Mesothelial cell of epicardium (in vitro differentiated cells): Measurements from ENCODE around the gene KLHL17. TPM values are rescaled to one million over a fixed set of nuclear protein-coding genes. Genes with fewer than 3 reads are reported as not detected.

Source experiments
- DNase-seq, 2 experiments: peaks; one replicate each; pipeline ENCODE4 v3.0.0; 2021; ENCODE audit warnings: low spot score in 2 of 2; ENCODE audit not compliant: unreplicated experiment in 2 of 2
- H3K27ac Mint-ChIP-seq: 2 replicates; pipeline ENCODE4 v1.8.0; 2021; ENCODE audit warnings: mixed read lengths
- H3K27me3 Mint-ChIP-seq: 2 replicates; pipeline ENCODE4 v1.8.0; 2021; ENCODE audit warnings: low read depth, mixed read lengths
- H3K36me3 Mint-ChIP-seq: 2 replicates; pipeline ENCODE4 v1.8.0; 2021; ENCODE audit warnings: mixed read lengths
- H3K4me1 Mint-ChIP-seq: 2 replicates; pipeline ENCODE4 v1.8.0; 2021; ENCODE audit warnings: mixed read lengths
- H3K4me3 Mint-ChIP-seq: 2 replicates; pipeline ENCODE4 v1.8.0; 2021; ENCODE audit warnings: mild to moderate bottlenecking, moderate library complexity, mixed read lengths
- H3K9me3 Mint-ChIP-seq: 2 replicates; pipeline ENCODE4 v1.8.0; 2021; ENCODE audit warnings: mixed read lengths
- total RNA-seq: library from RNA; stranded (reverse); gene quantifications from 3 replicates; pipeline ENCODE4 v1.2.1, GENCODE V29; 2021
- TF ChIP-seq, protein P1 (sequence below): fragments of 200-600 bp; sonication (generic); IDR thresholded peaks from one replicate; pipeline ENCODE4 v1.5.0; 2021; ENCODE audit warnings: antibody characterized with exemption; ENCODE audit not compliant: unreplicated experiment

KLHL17 gene
- total RNA-seq, 1 donor from 2014 or later: 47.0 TPM

DNA sequence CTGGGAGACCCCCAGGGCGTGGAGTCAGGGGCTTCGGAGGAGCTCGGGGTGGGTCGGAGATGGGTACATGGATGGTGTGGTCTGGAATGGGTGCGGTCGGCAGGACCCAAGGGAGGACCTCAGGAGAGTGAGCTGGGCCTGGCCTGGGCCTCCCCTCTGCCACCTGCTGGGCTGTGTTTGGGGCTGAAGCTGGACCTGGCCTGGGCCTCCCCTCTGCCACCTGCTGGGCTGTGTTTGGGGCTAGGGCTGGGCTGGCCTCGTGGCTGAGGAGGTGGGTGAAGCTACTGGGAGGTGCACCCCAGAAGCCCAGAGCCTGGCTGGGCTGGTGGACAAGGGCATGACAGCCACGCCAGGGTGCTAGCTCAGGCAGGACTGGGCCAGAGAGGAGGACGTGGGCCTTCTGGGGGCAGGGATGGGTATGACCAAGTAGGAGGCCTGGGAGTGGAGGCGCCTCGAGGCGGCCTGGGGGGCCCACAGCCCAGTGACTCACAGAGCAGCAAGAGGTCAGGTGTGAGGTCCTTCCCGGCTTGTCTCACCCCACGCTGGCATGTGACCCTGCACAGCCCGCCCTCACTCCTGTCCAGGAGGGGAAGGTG is 22.2 kb upstream of the KLHL17 start:
- no peak overlapping the region for H3K4me3 Mint-ChIP-seq
- H3K27ac Mint-ChIP-seq: peak overlapping the region; percentile 39

DNA sequence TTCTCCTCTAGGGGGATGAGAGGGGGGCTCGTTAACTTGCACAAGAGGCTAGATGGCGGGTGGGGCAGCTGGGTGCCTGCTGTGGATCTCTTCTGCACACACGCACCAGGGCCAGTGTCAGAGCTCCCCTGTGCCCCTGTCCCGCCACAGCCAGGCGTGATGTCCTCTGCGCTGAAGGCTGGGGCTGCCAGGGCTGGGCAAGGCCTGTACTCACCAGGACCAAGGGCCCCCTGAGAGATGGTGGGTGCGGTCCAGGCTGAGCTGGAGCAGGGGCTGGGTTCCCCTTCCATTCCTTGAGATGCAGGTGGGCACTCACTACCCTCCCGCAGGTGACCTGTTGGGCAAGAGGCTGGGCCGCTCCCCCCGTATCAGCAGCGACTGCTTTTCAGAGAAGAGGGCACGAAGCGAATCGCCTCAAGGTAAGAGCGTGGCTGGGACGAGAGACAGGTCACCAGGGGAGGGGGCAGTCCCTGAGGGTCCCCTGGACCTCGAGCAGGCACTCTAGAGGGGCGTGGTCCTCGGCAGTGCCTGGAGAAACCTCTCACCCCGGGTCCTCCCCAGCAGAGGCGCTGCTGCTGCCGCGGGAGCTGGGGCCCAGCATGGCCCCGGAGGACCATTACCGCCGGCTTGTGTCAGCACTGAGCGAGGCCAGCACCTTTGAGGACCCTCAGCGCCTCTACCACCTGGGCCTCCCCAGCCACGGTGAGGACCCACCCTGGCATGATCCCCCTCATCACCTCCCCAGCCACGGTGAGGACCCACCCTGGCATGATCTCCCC is 21.5 kb upstream of the KLHL17 start:
- no peak for DNase-seq
- Mint-ChIP-seq H3K27me3 (no peaks in the 10 kb centered on the region), H3K36me3 (no peaks in the 10 kb centered on the region), H3K4me1 (peaks cover 53% of the 10 kb centered on the region), H3K27ac (peak overlapping the region; percentile 39), H3K9me3 (no peaks in the 10 kb centered on the region), H3K4me3 (no peak overlapping the region)
- TF ChIP-seq, protein P1, sequence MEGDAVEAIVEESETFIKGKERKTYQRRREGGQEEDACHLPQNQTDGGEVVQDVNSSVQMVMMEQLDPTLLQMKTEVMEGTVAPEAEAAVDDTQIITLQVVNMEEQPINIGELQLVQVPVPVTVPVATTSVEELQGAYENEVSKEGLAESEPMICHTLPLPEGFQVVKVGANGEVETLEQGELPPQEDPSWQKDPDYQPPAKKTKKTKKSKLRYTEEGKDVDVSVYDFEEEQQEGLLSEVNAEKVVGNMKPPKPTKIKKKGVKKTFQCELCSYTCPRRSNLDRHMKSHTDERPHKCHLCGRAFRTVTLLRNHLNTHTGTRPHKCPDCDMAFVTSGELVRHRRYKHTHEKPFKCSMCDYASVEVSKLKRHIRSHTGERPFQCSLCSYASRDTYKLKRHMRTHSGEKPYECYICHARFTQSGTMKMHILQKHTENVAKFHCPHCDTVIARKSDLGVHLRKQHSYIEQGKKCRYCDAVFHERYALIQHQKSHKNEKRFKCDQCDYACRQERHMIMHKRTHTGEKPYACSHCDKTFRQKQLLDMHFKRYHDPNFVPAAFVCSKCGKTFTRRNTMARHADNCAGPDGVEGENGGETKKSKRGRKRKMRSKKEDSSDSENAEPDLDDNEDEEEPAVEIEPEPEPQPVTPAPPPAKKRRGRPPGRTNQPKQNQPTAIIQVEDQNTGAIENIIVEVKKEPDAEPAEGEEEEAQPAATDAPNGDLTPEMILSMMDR: no peak

More for the DNA sequence above, 22.2 kb upstream of the KLHL17 start:
- no peaks in the 10 kb centered on the region for H3K36me3 Mint-ChIP-seq
- TF ChIP-seq, protein P1: no peak
- no peaks in the 10 kb centered on the region for H3K27me3 Mint-ChIP-seq
- DNase-seq: no peak
- H3K4me1 Mint-ChIP-seq: peaks cover 53% of the 10 kb centered on the region
- H3K9me3 Mint-ChIP-seq: no peaks in the 10 kb centered on the region

DNA sequence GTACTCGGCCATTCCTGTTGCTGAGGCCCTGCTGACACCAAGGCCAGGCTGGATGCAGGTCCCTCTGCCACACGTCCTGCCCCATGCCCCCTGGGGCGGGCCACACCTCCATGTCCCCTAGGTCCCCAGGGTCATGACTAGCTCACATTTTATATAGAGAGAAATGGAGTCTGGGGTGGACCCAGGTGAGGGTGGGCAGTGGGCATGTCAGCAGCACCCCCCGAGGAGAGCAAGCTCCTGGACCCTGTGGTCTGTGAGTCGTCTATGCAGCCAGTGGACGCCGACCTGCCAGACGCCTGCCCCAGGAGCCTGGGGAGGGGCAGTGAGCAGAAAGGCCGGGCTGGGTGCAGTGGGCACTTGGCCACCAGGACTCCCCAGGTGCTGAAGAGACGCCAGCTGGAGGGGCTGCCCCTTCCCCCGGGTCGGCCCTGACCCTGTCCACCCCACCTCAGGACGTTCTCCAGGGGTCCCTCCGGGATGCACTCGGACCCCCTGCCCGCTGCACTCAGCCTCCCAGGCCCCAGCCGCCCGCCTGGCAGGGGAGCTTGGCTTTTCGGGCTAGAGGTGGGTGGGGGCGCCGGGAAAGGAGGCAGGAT is 20.8 kb upstream of the KLHL17 start:
- no peaks in the 10 kb centered on the region for H3K36me3 Mint-ChIP-seq

DNA sequence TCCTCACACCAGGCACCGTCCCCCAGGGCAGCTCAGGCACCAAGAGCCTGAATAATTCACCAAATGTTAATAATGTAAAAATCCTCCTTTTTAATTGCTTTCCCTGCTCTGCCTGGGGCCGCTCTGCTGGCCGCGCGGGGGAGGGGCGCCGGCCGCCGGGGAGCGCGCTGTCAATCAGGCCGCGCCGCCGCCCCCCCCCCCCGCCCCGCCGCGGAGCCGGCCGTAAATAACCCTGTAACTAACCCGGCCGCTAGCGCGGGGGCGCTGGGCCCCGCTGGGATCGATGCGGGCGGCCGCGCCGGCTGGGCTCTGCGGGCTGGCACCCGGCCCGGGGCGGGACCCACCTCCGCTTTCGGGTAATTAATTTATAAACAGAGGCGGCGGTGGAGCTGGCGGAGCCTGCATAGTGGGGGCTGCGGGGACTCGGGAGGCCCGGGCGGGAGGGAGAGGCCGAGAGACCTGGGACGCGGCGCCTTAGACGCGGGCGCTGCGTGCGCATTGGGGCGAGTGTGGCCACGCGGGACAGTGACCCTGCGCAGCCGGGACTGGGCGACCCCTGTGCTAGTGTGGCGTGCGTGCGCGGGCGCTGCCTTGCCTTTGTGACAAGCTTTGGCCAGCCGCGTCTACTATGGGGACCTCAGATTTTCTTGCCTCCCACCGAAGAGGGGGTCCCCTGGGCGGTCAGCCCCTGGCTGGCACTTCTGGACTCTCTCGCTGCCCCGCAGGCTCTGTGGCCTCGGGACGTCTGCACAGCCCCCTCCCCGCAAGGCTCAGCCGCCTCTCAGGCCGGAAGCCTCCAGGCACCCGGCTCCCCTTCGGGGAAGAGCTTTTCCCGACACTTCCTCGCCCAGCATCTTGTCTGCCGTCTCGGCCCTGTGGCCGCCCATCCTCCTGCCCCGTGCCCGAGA is 20.0 kb upstream of the KLHL17 start:
- H3K4me3 Mint-ChIP-seq: peak overlapping the region; percentile 47
- TF ChIP-seq, protein P1: no peak
- no peaks in the 10 kb centered on the region for H3K36me3 Mint-ChIP-seq
- H3K9me3 Mint-ChIP-seq: no peaks in the 10 kb centered on the region
- H3K27me3 Mint-ChIP-seq: no peaks in the 10 kb centered on the region
- peak; percentile 75 to 88 for DNase-seq
- H3K4me1 Mint-ChIP-seq: peaks cover 60% of the 10 kb centered on the region
- peak overlapping the region; percentile 64 for H3K27ac Mint-ChIP-seq

More for the DNA sequence above, 20.8 kb upstream of the KLHL17 start:
- no peak for DNase-seq
- H3K9me3 Mint-ChIP-seq: no peaks in the 10 kb centered on the region
- H3K4me1 Mint-ChIP-seq: peaks cover 60% of the 10 kb centered on the region
- no peak overlapping the region for H3K4me3 Mint-ChIP-seq
- no peaks in the 10 kb centered on the region for H3K27me3 Mint-ChIP-seq
- TF ChIP-seq, protein P1: no peak
- peak overlapping the region; percentile 39 for H3K27ac Mint-ChIP-seq

DNA sequence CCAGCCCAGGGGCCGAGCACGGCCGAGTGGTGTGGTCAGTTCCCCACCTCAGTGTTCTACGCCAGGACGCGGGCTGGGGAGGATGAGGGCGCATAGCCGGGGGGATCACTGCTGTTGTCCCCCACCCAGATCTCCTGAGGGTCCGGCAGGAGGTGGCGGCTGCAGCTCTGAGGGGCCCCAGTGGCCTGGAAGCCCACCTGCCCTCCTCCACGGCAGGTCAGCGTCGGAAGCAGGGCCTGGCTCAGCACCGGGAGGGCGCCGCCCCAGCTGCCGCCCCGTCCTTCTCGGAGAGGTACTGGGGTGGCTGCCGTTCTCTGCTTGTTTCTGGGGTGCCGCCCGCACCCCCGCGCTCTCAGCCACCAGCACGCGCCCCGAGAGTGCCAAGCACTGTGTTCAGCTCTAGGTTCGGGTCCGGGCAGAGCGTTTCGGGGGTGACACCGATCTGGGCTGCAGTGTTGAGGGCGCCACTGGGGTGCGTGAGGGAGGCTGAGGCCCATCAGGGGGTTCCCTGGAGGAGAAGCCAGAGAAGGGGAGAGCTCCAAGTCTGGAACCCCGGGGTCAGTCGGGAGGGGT is 19.3 kb upstream of the KLHL17 start:
- peaks cover 6% of the 10 kb centered on the region for H3K36me3 Mint-ChIP-seq
- H3K4me1 Mint-ChIP-seq: peaks cover 58% of the 10 kb centered on the region
- H3K27ac Mint-ChIP-seq: peak overlapping the region; percentile 84
- peak overlapping the region; percentile 59 for H3K4me3 Mint-ChIP-seq
- no peak for DNase-seq
- TF ChIP-seq, protein P1: no peak
- no peaks in the 10 kb centered on the region for H3K9me3 Mint-ChIP-seq
- no peaks in the 10 kb centered on the region for H3K27me3 Mint-ChIP-seq
